Measurements from ENCODE around the gene NES.

- TF ChIP-seq CTCF (IDR thresholded peaks at IDR 0.05): no peak
- no peak for TF ChIP-seq EP300 (IDR thresholded peaks at IDR 0.05)
- TF ChIP-seq POLR2A (IDR thresholded peaks at IDR 0.05; ENCODE audit: low read depth): no peak
These were observed 5.4 kb downstream of the NES start for GRCh38 chr1:156671804-156672203.

Measured in esophagus muscularis mucosa (tissue), 4 donors.